K562 (cell line): ENCODE results near the gene CTSF. TPM values are rescaled to one million over a fixed set of nuclear protein-coding genes. Genes with fewer than 3 reads are reported as not detected.

ENCODE experiments used
- CHD4 ChIP-seq: fragments of 200-600 bp; sonication (generic); IDR thresholded peaks from 3 replicates; pipeline ENCODE4 v1.6.1; 2012; ENCODE audit warnings: low read depth, mild to moderate bottlenecking, mixed read lengths, low read length, inconsistent platforms; ENCODE audit not compliant: insufficient read depth, insufficient replicate concordance, poor library complexity, severe bottlenecking
- DACH1 ChIP-seq: fragments of 450-650 bp; IDR thresholded peaks from 2 replicates; pipeline ENCODE4 v1.6.1; 2018; ENCODE audit not compliant: partially characterized antibody
- E2F8 ChIP-seq: fragments of 450-650 bp; IDR thresholded peaks from 2 replicates; pipeline ENCODE4 v1.7.1; 2018; ENCODE audit warnings: mild to moderate bottlenecking, low read depth; ENCODE audit not compliant: partially characterized antibody
- ELF4 ChIP-seq: fragments of 450-650 bp; formaldehyde crosslinking; IDR thresholded peaks from 2 replicates; pipeline ENCODE4 v1.4.0; 2022; ENCODE audit warnings: missing genetic modification characterization
- FOXA3 ChIP-seq, 2 experiments: fragments of 450-650 bp in 1 of 2; sonication (generic) in 1 of 2; formaldehyde crosslinking; IDR thresholded peaks in 1 of 2; conservative IDR thresholded peaks in 1 of 2; 2 replicates each; pipeline versions ENCODE4 v1.4.0 to v1.8.0; 2020 to 2022; ENCODE audit warnings: mild to moderate bottlenecking in 2 of 2, missing genetic modification reagents in 1 of 2
- FOXM1 ChIP-seq, 2 experiments: fragments of 450-650 bp in 1 of 2; sonication (generic) in 1 of 2; formaldehyde crosslinking in 1 of 2; IDR thresholded peaks; 2 replicates each; pipeline versions ENCODE4 v1.6.1 to v1.9.0; 2017 to 2022; ENCODE audit warnings: low read depth in 2 of 2, mild to moderate bottlenecking in 2 of 2, missing genetic modification reagents in 1 of 2, moderate library complexity in 1 of 2
- GATAD2A ChIP-seq: fragments of 450-650 bp; IDR thresholded peaks from 2 replicates; pipeline ENCODE4 v1.6.1; 2017
- HNRNPK ChIP-seq: fragments of 200-400 bp; formaldehyde crosslinking; IDR thresholded peaks from one replicate; pipeline ENCODE4 v1.6.1; 2018; ENCODE audit warnings: mild to moderate bottlenecking, low read depth, low read length; ENCODE audit not compliant: poor library complexity, severe bottlenecking
- HSF4 ChIP-seq: fragments of 250-450 bp; sonication (Bioruptor Pico); IDR thresholded peaks from 2 replicates; pipeline ENCODE4 v2.1.2; 2022; ENCODE audit warnings: mild to moderate bottlenecking, moderate library complexity, borderline replicate concordance
- MAX ChIP-seq: sonication (generic); formaldehyde crosslinking; IDR thresholded peaks from 2 replicates; pipeline ENCODE4 v1.9.0; 2022; ENCODE audit warnings: mild to moderate bottlenecking, missing genetic modification reagents
- MCM7 ChIP-seq, 2 experiments: fragments of 450-650 bp; IDR thresholded peaks; 2 replicates each; pipeline ENCODE4 v1.6.1; 2016 to 2018
- PHB ChIP-seq: fragments of 250-450 bp; sonication (Bioruptor Pico); IDR thresholded peaks from 2 replicates; pipeline ENCODE4 v1.5.0; 2021
- PHF8 ChIP-seq: fragments of 200-600 bp; sonication (generic); IDR thresholded peaks from 2 replicates; pipeline ENCODE4 v1.6.1; 2012; ENCODE audit warnings: mixed run types, mild to moderate bottlenecking, inconsistent platforms, low read length, moderate library complexity, borderline replicate concordance
- PPARD ChIP-seq: fragments of 250-450 bp; sonication (Bioruptor Pico); IDR thresholded peaks from 2 replicates; pipeline ENCODE4 v1.8.0; 2022; ENCODE audit warnings: inconsistent platforms, mild to moderate bottlenecking, moderate library complexity
- RBFOX2 ChIP-seq: fragments of 200-400 bp; formaldehyde crosslinking; IDR thresholded peaks from 2 replicates; pipeline ENCODE4 v1.6.1; 2017; ENCODE audit warnings: low read depth, mild to moderate bottlenecking, low read length, moderate library complexity
- SAP30 ChIP-seq: fragments of 200-600 bp; sonication (generic); IDR thresholded peaks from 2 replicates; pipeline ENCODE4 v1.6.1; 2012; ENCODE audit warnings: borderline replicate concordance, low read depth, mild to moderate bottlenecking, moderate library complexity, low read length, control low read depth, inconsistent platforms; ENCODE audit not compliant: insufficient read depth, poor library complexity, severe bottlenecking
- TBL1XR1 ChIP-seq, 2 experiments: IDR thresholded peaks; 2 replicates each; pipeline ENCODE4 v1.6.1; 2012; ENCODE audit warnings: improper control_type of control experiment in 2 of 2, low read length in 2 of 2, mild to moderate bottlenecking in 1 of 2
- ZBTB1 ChIP-seq: sonication (generic); formaldehyde crosslinking; IDR thresholded peaks from 2 replicates; pipeline ENCODE4 v1.8.1; 2023; ENCODE audit warnings: missing genetic modification reagents, low read depth, mild to moderate bottlenecking, borderline replicate concordance
- ZFX ChIP-seq: sonication (generic); formaldehyde crosslinking; IDR thresholded peaks from 2 replicates; pipeline ENCODE4 v1.8.0; 2022; ENCODE audit warnings: mild to moderate bottlenecking, missing genetic modification reagents, moderate library complexity
- ZKSCAN1 ChIP-seq: fragments of 150-350 bp; IDR thresholded peaks from 2 replicates; pipeline ENCODE4 v1.6.1; 2016; ENCODE audit warnings: low read depth, low read length
- ZKSCAN8 ChIP-seq: fragments of 200-800 bp; sonication (Bioruptor generic); IDR thresholded peaks from 2 replicates; pipeline ENCODE4 v1.6.1; 2016; ENCODE audit warnings: missing genetic modification characterization, missing compliant biosample characterization
- ZNF76 ChIP-seq: fragments of 250-450 bp; sonication (Bioruptor Pico); IDR thresholded peaks from 2 replicates; pipeline ENCODE4 v1.4.0; 2020; ENCODE audit warnings: mild to moderate bottlenecking, moderate library complexity, borderline replicate concordance
- ZSCAN32 ChIP-seq: fragments of 450-650 bp; formaldehyde crosslinking; IDR thresholded peaks from 2 replicates; pipeline ENCODE4 v1.4.0; 2020; ENCODE audit warnings: mild to moderate bottlenecking, moderate library complexity
- polyA plus RNA-seq, 8 experiments: library from polyadenylated mRNA; depleted of rRNA in 4 of 8; stranded (reverse) in 5 of 8; unstranded in 3 of 8; fragments of >200 nt; fragmentation: Nextera tagmentation in 2 of 8; fragmentation: Illumina TruSeq in 1 of 8; extraction: Ambion mirVana in 2 of 8; extraction: Trizol in 1 of 8; gene quantifications; 2 replicates each; pipeline versions ENCODE4 v1.2.1 to v1.2.3, GENCODE V29; 2011 to 2014; ENCODE audit warnings: inconsistent platforms in 1 of 8, missing spikeins in 1 of 8
- total RNA-seq, 7 experiments: library from RNA; depleted of rRNA in 6 of 7; stranded (reverse); fragments of >200 nt in 6 of 7; fragmentation: Illumina TruSeq in 2 of 7; extraction: Trizol in 2 of 7; gene quantifications; 2 replicates each; pipeline versions ENCODE4 v1.2.1 to v1.2.3, GENCODE V29; 2011 to 2021; ENCODE audit warnings: low replicate concordance in 1 of 7

The CTSF gene
- total and polyA plus RNA-seq, 9 of the 15 experiments (the other 6 are each of a cell fraction or from before 2014, with no cell fraction given): 0.41 to 10.5 (median 3.8) TPM

- peak; percentile 93 for TF ChIP-seq RBFOX2
- TF ChIP-seq MCM7 (IDR thresholded peaks at IDR 0.05): no peak
- no peak for TF ChIP-seq ZBTB1 (CRISPR knock-in tag)
- no peak for TF ChIP-seq TBL1XR1 (IDR thresholded peaks at IDR 0.05; ENCODE audit: low read length in 2 of 2)
- TF ChIP-seq SAP30: peak; percentile 95
- TF ChIP-seq PHB (CRISPR knock-in tag): no peak
- no peak for TF ChIP-seq ZSCAN32 (CRISPR knock-in tag)
- peak; percentile 75 for TF ChIP-seq DACH1
- TF ChIP-seq ZFX (CRISPR knock-in tag): peak; percentile 98
- peak; percentile 90; the same call in 1 of the 2 replicates for TF ChIP-seq PHF8
- TF ChIP-seq CHD4: no peak
- TF ChIP-seq ELF4 (CRISPR knock-in tag): peak; percentile 99
- TF ChIP-seq HNRNPK: peak; percentile 81
- TF ChIP-seq HSF4 (CRISPR knock-in tag): no peak
- TF ChIP-seq ZKSCAN1: 0 out of 2 replicates have a peak, but pooled peaks have one; percentile 11
- TF ChIP-seq E2F8: peak; percentile 54
- no peak for TF ChIP-seq PPARD (CRISPR knock-in tag)
- no peak for TF ChIP-seq ZNF76
- TF ChIP-seq FOXM1 (IDR thresholded peaks at IDR 0.05; ENCODE audit: low read depth): no peak; the same call in 1 of the 2 replicates
- peak; percentile 70; the same call in 1 of the 2 replicates for TF ChIP-seq FOXM1 (CRISPR knock-in tag; IDR thresholded peaks at IDR 0.05; ENCODE audit: low read depth)
- 0 out of 4 replicates have a peak, but pooled peaks of 1 of the 2 experiments have one; percentile 12 for TF ChIP-seq FOXA3 (CRISPR knock-in tag; conservative IDR thresholded peaks at IDR 0.05 in 1 of 2, IDR thresholded peaks at IDR 0.05 in 1 of 2)
- TF ChIP-seq GATAD2A: 0 out of 2 replicates have a peak, but pooled peaks have one; percentile 24
- peak; percentile 86 for TF ChIP-seq MAX (CRISPR knock-in tag)
- TF ChIP-seq ZKSCAN8 (CRISPR knock-in tag): no peak
These were observed 22.6 kb downstream of the CTSF start, which contains the start of gene ZDHHC24 (continued) for GRCh38 chr11:66545701-66546367.
